HG03558 (cell line): ENCODE data around the gene C1orf232.

Experiments
- ATAC-seq: cut with Tn5 transposase; IDR thresholded peaks from one replicate; pipeline ENCODE4 v1.9.1; 2021; ENCODE audit warnings: moderate number of reproducible peaks; ENCODE audit not compliant: unreplicated experiment; ENCODE audit errors: extremely low read depth

Gene C1orf232

DNA sequence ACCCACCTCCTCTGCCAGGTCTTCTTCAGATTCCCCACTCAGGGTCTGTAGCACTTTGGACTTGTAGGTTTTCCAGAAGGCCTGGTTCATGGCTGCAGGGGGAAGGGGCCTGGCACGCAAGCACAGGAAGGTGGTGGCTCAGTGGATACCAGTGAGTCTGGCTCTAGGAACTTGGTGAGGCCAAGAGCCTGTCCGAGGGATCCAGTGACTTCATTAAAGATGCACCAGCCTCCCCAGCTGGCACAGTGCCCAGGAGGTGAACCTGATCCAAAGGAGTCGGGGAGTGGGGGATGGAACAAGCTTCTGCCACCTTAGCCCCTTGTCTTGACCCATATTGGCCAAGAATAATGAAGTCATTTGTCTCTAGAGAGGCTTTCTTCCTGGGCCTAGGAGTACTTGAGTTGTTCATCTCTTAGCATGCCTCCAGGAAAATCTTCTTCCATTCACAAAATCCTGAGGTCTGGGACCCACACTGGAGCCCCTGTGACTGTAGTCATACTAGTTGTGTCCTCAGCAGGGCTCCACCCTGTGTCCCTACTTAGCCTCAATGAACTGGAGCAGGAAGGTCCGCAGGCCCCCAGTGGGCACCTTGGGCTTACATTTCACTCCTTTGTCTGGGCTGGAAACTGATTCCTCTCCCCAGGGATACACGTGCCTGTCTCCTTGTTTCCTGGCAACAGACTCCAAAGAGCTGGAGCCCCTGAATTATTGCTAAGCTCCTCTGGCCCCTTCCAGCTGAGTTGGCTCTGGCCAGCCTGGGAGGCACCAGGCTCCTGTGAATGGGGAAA, at the start of gene C1orf232:
TSS of gene C1orf232 (minus strand) at position 554 of the 788 bp plus-strand sequence. CDS start at position 90, 464 bp downstream.
- no peak for ATAC-seq

GRCh38 chr1:26215246-26215645, 46.5 kb upstream of the C1orf232 start:
- no peak for ATAC-seq

- no peak for ATAC-seq
These were observed 44.7 kb upstream of the C1orf232 start for GRCh38 chr1:26213335-26213905.

DNA sequence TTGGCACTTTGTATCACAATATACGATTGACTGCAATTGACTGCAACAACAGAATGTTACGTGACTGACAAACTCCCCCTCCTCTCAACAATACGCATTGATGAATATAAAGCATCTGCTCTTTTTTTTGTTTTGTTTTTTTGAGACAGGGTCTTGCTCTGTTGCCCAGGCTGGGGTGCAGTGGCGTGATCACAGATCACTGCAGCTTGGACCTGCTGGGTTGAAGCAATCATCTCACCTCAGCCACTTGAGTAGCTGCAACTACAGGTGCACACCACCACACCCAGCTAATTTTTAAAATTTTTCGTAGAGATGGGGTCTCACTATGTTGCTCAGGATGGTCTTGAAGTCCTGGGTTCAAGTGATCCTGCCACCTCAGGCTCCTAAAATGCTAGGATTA, 44.0 kb upstream of the C1orf232 start:
- ATAC-seq, result no peak

- no peak for ATAC-seq
These were observed 41.5 kb upstream of the C1orf232 start for GRCh38 chr1:26210147-26210870.

DNA sequence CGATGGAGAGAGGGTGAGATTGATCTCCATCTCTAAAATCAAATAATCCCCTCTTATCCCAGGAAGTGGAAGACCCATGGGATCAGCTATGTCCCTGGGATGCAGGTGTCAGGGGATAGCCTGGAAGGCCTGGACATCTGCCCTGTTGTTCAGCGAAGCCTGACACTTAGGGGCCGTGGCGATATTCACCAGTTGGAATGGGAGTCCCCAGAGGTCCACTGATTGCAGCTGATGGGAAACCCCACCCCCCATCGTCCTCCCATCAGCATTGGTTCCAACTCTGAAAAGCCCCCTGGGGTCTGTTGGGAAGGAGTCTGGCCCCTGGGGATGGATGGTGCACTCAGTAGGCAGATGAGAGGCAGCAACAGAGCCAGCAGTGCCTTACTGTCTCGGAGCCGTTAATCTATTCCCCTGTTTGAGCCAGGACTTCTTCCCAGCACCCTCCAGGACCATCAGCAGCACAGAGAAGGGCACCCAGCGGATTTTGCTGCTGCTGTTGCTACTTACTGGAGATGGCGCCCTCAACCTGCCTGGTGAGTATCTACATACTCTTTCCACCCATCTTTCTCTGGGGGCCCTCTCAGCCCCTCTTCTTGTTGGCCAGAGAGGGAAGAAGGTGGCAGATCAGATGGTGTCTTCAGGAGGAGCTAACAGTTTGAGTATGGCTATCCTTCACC, 35.0 kb upstream of the C1orf232 start:
- ATAC-seq, result no peak

DNA sequence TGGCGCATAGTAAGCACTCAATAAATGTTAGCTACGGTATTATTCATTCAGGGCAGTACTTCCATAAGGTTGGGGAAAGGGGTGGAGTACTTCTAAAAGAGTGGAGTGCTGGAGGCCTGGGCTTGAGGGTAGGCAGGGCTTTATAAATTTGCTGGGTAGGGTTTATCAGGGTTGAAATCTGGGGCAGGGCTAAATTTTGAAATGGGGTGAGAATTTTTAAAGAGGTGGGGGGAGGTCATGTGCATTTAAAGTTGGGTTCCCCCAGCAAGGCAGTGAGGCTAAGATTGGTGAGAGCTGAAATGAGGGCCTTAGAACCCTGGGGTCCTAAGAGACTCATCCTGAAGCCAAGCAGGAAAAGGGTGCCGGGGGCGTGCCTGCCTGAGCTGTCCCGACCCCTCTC, 31.6 kb upstream of the C1orf232 start:
- no peak for ATAC-seq

- ATAC-seq, result no peak
These were observed 29.1 kb upstream of the C1orf232 start for GRCh38 chr1:26197813-26198212.

DNA sequence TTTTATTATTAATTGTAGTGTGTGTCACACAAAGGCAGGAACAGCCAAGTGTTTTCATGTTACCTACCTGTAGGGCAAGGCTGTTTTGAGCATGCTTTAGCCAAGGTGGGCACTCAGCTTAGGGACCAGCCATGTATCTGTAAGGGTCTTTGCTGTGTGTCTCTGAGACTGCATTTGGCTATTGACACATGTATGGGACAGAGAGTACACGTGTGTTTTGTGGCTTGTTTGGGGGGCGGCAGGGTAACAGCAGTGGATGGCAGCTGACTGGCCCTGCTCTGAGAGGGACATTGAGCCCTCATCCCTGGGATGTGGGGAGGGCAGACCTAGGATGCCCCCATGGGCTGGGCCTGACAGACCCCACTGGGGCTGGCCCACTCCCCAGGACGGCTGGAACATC, 28.5 kb upstream of the C1orf232 start:
- no peak for ATAC-seq

- ATAC-seq, result no peak
These were observed 27.0 kb upstream of the C1orf232 start for GRCh38 chr1:26195805-26196204.

DNA sequence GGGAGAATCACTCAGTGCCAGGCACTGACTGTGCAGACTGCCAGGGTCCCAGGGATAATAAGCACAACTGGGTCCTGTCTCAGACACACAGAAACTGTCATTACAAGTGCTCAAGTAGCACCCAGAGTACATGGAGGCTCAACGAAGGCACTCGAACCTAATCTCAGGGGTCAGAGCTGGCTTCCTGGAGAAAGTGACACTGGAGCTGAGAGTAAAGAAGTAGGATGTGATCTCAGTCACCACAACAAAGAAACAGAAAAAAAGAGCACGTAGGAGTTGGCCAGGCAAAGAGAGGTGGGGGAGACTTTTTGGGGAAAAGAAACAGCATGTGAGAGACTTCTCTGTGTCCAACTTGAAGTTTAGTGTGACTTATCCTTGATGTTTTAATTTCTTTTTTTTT, 23.0 kb upstream of the C1orf232 start:
- no peak for ATAC-seq

GRCh38 chr1:26190373-26190987, 21.7 kb upstream of the C1orf232 start, which contains the start of gene CATSPER4:
Gene CATSPER4 (plus strand): TSS chr1:26190602. CDS start chr1:26190628, 26 bp downstream.
- no peak for ATAC-seq

DNA sequence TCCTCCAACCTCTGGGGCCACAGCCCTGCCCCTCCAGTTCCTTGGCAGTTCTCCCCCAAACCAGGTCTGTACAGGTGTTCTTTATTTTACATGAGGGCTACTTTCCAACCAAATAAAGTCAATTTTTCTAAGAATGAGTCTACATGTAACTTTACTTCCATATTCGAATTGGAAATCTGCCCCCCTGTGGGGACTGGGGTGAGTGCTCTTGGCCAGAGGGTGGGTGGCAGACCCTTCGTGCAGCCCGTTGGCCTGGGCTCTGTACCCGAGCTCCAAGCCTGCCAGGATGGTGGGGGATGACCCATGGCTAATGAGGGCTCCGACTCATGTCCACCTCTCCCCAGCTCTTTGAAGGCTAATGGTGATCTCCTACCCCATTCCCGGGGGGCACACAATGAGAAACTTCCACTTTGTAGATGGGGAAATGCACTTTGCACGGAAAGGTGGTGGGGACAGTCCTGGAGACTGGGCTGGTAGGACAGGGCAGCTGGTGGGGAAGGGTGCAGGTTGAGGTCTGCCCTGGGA, 21.1 kb upstream of the C1orf232 start:
- no peak for ATAC-seq

DNA sequence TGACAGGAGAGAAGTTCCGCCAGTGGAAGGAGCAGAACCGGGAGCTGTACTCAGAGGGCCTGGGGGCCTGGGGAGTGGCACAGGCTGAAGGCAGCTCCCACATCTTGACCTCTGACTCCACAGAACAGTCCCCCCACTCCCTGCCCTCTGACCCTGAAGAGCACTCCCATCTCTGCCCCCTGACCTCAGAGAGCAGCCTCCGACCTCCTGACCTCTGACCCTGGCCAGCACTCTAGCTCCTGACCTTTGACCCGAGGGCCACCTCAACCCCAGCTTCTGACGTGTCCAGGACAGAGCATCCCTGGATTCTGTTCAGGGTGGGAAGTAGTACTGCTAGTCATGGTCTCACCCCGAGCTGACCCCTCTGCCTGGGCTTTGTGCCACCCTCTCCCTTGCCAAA, 20.6 kb upstream of the C1orf232 start:
- ATAC-seq, result no peak

- no peak for ATAC-seq
These were observed 19.7 kb upstream of the C1orf232 start for GRCh38 chr1:26188477-26188876.

DNA sequence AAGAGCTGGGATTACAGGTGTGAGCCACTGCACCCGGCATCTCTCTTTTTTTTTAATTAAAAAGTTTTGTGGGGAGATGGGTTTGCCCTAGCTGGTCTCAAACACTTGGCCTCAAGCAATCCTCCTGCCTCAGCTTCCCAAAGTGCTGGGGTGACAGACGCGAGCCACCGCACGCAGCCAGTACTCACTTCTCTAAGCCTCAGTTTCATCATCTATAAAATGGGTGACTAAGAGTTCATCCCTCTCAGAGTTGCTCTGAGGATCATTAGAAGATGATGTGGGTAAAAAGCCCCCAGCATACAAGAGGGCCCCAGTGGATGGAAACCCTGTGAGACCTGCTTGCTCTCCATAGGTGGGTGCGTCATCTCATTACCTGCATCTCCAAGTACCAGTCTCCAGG, 19.1 kb upstream of the C1orf232 start:
- no peak for ATAC-seq

DNA sequence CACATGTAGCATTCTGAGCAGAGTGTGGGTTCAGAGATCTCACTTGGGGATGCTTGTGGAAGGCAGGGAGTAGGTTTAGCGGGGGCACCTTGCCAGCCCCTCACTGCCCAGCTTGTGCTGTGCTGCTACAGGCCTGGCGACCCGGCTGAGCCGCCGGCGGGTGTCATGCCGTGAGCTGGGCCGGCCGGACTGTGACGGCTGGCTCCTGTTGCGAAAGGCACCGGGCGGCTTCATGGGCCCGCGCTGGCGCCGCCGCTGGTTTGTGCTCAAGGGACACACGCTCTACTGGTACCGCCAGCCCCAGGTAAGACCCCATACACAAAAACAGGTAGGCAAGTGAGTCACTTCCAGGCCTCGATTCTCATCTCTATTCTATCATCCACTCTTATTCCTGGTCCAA, 16.1 kb upstream of the C1orf232 start:
- no peak for ATAC-seq

DNA sequence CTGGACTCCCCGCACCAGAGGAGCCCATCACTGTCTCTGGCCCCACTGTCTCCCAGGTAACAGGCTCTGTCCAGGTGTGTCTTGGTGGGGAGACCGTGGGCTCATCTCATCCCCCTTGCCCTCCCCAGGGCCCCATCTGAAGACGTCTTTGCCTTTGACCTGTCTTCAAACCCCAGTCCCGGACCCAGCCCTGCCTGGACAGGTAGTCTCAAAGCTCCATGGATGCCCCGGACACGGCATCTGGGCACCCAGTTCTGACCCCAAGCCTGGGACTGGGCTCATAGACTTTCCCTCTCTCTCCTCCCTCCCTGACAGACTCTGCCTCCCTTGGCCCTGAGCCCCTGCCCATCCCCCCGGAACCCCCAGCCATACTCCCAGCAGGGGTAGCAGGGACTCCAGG, 15.3 kb upstream of the C1orf232 start:
- ATAC-seq, result no peak

DNA sequence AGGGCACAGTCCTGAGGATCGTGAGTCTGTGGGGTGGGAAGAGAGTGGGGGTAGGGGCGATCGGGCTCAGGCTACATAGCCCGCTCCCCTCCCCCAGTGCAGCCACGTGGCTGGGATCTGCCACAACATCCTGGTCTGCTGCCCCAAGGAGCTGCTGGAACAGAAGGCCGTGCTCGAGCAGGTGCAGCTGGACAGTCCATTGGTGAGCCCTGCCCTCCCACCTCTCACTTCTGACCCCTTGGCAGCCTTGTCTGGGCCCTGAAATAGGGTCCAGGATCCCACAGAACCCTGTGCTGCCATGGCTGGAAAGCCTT, 13.6 kb upstream of the C1orf232 start:
- no peak for ATAC-seq
